Testis (tissue), 3 donors: ENCODE results near the gene TPCN2. TPM values are rescaled to one million over a fixed set of nuclear protein-coding genes. Genes with fewer than 3 reads are reported as not detected.
"Not testable (repeated sequence)": the region's sequence is repeated elsewhere in the genome, so short reads cannot be mapped to it uniquely, and the experiment has no call there.

ENCODE experiments used
- DNase-seq: peaks from one replicate; pipeline ENCODE4 v3.0.0-alpha.2; 2019
- H3K27ac ChIP-seq, 2 donors: fragments of 200-600 bp; sonication (generic); one replicate each; pipeline ENCODE4 v1.5.1; 2019
- H3K27me3 ChIP-seq: fragments of 200-600 bp; sonication (generic); one replicate; pipeline ENCODE4 v1.5.1; 2019
- H3K36me3 ChIP-seq: fragments of 200-600 bp; sonication (generic); one replicate; pipeline ENCODE4 v1.5.1; 2017; ENCODE audit warnings: low read depth; ENCODE audit errors: missing control alignments
- H3K4me1 ChIP-seq: fragments of 200-600 bp; sonication (generic); one replicate; pipeline ENCODE4 v1.5.1; 2019
- H3K4me3 ChIP-seq, 2 donors: fragments of 200-600 bp; sonication (generic); one replicate each; pipeline ENCODE4 v1.5.1; 2017 to 2019
- H3K9me3 ChIP-seq: fragments of 200-600 bp; sonication (generic); one replicate; pipeline ENCODE4 v1.5.1; 2017
- POLR2A ChIP-seq: fragments of 450-650 bp; IDR thresholded peaks from one replicate; pipeline ENCODE4 v1.6.1; 2017; ENCODE audit warnings: antibody characterized with exemption, mild to moderate bottlenecking, moderate library complexity
- WGBS, 2 donors: methylation state at CpG; one replicate each; pipeline ENCODE4 v1.1.5; 2018; 5-methylcytosine and 5-hydroxymethylcytosine counted together
- intact Hi-C: fragments of 100-400 bp; cut with DNase I; formaldehyde crosslinking; loops from one replicate; pipeline ENCODE4 v1.15.1; 2023; ENCODE audit warnings: low total_unique reads
- polyA plus RNA-seq: library from polyadenylated mRNA; stranded (reverse); fragments of 350-450 nt; fragmentation: Illumina TruSeq; extraction: RNeasy Lipid Tissue Mini Kit (QIAGEN cat#74804); gene quantifications from one replicate; pipeline ENCODE4 v1.2.3, GENCODE V29; 2014; ENCODE audit warnings: low read depth, low replicate concordance; ENCODE audit not compliant: insufficient read depth
- total RNA-seq, 2 donors: library from RNA; depleted of rRNA; stranded (reverse); fragments of >200 nt; gene quantifications; one replicate each; pipeline ENCODE4 v1.2.3, GENCODE V29; 2016
- TF ChIP-seq, protein P1 (sequence below), 3 experiments: fragments of 450-650 bp in 2 of 3; fragments of 200-600 bp in 1 of 3; sonication (generic) in 1 of 3; IDR thresholded peaks; one replicate each; pipeline ENCODE4 v1.5.1; 2016 to 2019; ENCODE audit warnings: antibody characterized with exemption in 3 of 3, mild to moderate bottlenecking in 2 of 3, moderate library complexity in 1 of 3

TPCN2 gene
- total and polyA plus RNA-seq, 3 donors from 2014 or later = 12.9 to 32.5 (median 28.4) TPM

DNA sequence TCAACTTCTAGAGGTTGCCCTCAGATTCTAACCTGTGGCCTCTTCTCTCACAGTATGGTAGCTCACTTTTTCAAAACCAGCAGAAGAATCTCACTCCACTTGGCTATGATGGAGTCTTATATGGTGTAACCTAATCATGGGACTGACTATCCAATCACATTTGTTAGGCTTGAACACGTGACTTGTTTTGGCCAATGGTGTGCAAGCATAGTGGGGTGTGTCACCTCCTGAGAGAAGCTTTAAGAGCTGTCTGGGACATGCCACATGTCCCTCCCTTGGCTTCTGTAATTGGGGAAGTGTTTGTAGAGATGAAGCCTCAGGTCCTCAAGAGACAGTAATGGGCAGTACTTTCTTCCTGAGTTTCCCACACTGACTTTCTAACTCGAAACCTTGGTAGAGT is 94.2 kb downstream of the TPCN2 start:
- H3K36me3 ChIP-seq = no peaks in the 10 kb centered on the region
- no peaks in the 10 kb centered on the region for H3K27me3 ChIP-seq
- DNase-seq = no peak
- no peak for TF ChIP-seq POLR2A
- TF ChIP-seq, protein P1, sequence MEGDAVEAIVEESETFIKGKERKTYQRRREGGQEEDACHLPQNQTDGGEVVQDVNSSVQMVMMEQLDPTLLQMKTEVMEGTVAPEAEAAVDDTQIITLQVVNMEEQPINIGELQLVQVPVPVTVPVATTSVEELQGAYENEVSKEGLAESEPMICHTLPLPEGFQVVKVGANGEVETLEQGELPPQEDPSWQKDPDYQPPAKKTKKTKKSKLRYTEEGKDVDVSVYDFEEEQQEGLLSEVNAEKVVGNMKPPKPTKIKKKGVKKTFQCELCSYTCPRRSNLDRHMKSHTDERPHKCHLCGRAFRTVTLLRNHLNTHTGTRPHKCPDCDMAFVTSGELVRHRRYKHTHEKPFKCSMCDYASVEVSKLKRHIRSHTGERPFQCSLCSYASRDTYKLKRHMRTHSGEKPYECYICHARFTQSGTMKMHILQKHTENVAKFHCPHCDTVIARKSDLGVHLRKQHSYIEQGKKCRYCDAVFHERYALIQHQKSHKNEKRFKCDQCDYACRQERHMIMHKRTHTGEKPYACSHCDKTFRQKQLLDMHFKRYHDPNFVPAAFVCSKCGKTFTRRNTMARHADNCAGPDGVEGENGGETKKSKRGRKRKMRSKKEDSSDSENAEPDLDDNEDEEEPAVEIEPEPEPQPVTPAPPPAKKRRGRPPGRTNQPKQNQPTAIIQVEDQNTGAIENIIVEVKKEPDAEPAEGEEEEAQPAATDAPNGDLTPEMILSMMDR (IDR thresholded peaks at IDR 0.05) = no peak
- no peak overlapping the region for H3K4me3 ChIP-seq
- H3K4me1 ChIP-seq = no peaks in the 10 kb centered on the region
- no peak overlapping the region for H3K27ac ChIP-seq
- intact Hi-C loops = no loop called here
- 93 to 96% methylated on average over 2 of the region's 2 CpGs for WGBS, 2 donors
- no peaks in the 10 kb centered on the region for H3K9me3 ChIP-seq

DNA sequence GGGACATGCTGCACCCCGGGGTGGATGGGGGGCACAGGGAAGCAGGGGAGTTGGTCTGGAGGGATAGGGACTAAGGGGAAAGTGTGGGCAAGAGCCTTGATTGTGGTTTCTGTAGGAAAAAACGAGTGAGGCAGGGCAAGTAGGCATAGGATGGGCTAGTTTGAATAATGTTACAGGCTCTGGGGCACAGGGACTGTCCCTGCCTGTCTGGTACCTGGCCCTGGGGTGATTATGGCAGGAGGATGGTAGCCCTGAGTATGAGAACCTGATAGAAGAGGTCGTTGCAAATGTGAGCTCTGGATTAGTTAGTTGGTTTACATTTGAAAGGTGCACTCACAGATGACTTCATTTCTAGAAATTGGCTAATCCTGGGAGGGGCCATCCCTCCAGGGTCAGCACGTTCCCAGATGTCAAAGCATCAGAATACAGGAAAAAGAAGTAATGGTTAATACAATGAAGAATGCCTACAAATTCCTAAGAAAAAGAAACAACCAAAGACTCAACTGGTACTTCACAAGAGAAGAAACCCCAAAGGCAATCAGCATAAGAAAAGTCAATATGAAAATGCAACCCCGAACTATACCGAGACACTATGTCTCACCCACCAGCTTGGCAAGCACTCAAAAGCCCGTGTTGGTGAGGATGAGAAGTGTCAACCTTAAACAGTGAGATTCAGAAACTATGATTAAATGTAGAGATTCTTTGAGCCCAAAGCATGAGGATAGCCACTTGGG is 95.8 kb downstream of the TPCN2 start:
- WGBS, 2 donors = 75 to 85% methylated on average over 7 of the region's 7 CpGs
- Histone ChIP-seq H3K9me3 (no peaks in the 10 kb centered on the region), H3K4me1 (no peaks in the 10 kb centered on the region), H3K36me3 (no peaks in the 10 kb centered on the region), H3K27ac (no peak overlapping the region), H3K27me3 (no peaks in the 10 kb centered on the region), H3K4me3 (no peak overlapping the region)
- intact Hi-C loops = no loop called here
- no peak for TF ChIP-seq POLR2A
- TF ChIP-seq, protein P1 (IDR thresholded peaks at IDR 0.05) = no peak
- DNase-seq = no peak

DNA sequence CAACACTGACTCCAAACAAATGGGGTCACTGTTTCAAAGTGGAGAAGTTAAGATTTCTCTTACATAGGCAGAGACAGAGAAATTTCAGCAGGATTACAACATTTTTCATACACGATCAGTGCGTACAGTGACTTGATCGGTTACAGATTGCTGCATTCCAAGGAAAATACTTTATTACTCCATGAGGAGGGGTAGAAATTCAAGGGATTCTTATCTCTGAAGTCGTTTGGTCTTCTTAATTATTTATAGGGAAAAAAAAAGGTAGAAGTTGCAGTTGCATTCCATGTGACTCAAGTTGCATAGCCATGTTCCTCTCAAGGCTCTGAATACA is 96.3 kb downstream of the TPCN2 start:
- Histone ChIP-seq H3K4me3 (no peak overlapping the region), H3K4me1 (no peaks in the 10 kb centered on the region), H3K9me3 (no peaks in the 10 kb centered on the region), H3K27ac (no peak overlapping the region), H3K27me3 (no peaks in the 10 kb centered on the region), H3K36me3 (no peaks in the 10 kb centered on the region)
- DNase-seq = no peak
- intact Hi-C loops = no loop called here
- WGBS, 2 donors = 75 to 79% methylated on average over 4 of the region's 4 CpGs
- no peak for TF ChIP-seq POLR2A
- TF ChIP-seq, protein P1 (IDR thresholded peaks at IDR 0.05) = no peak

- Histone ChIP-seq H3K36me3 (no peaks in the 10 kb centered on the region), H3K9me3 (no peaks in the 10 kb centered on the region), H3K4me3 (no peak overlapping the region), H3K27me3 (no peaks in the 10 kb centered on the region), H3K4me1 (no peaks in the 10 kb centered on the region), H3K27ac (no peak overlapping the region)
- intact Hi-C loops = no loop called here
- TF ChIP-seq, protein P1 (IDR thresholded peaks at IDR 0.05) = no peak
- TF ChIP-seq POLR2A = no peak
- WGBS, 2 donors = 92 to 96% methylated on average over 12 to 13 of the region's 13 CpGs
- no peak for DNase-seq
Observed at GRCh38 chr11:69148377-69148762, 99.6 kb downstream of the TPCN2 start.

DNA sequence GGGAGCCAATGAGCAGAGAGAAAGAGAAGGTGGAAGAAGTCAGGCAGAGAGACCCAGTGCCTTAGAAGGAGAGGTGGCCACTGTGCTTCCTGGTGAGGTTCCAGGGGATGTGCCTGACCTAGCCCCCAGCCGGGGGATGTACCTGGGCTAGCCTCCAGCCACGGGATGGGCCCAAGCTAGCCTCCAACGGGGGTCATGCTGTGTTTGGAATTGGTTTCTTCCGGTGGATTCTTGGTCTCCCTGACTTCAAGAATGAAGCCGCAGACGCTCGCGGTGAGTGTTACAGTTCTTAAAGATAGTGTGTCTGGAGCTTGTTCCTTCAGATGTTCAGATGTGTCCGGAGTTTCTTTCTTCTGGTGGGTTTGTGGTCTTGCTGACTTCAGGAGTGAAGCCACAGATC is 100.1 kb downstream of the TPCN2 start:
- Histone ChIP-seq H3K4me1 (no peaks in the 10 kb centered on the region), H3K4me3 (no peak overlapping the region), H3K9me3 (no peaks in the 10 kb centered on the region), H3K27ac (no peak overlapping the region), H3K27me3 (no peaks in the 10 kb centered on the region), H3K36me3 (no peaks in the 10 kb centered on the region)
- no peak for TF ChIP-seq POLR2A
- TF ChIP-seq, protein P1 (IDR thresholded peaks at IDR 0.05) = no peak
- no peak for DNase-seq
- 75 to 88% methylated on average over 6 to 9 of the region's 9 CpGs for WGBS, 2 donors
- intact Hi-C loops = no loop called here

DNA sequence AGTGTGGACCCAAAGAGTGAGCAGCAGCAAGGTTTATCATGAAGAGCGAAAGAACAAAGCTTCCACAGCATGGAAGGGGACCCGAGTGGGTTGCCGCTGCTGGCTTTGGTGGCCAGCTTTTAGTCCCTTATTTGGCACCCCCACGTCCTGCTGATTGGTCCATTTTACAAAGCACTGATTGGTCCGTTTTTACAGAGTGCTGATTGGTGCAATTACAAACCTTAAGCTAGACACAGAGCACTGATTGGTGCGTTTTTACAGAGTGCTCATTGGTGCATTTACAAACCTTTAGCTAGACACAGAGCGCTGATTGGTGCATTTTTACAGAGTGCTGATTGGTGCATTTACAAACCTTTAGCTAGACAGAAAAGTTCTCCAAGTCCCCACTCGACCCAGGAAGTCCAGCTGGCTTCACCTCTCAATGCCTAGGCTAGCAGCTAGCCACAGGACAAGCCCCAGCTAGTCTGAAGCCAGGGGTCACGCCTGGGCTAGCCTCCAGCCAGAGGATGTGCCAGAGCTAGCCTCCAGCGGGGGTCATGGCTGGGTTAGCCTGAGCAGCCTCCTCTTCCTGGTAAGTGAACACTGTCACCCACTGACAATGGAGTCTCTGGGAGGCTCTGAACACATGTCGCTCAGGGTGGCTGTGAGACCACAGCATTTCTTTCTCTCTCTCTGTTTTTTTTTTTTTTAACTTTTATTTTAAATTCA is 100.8 kb downstream of the TPCN2 start:
- H3K27me3 ChIP-seq, H3K27ac ChIP-seq, H3K36me3 ChIP-seq, H3K4me1 ChIP-seq, intact Hi-C loops, DNase-seq, H3K9me3 ChIP-seq, H3K4me3 ChIP-seq: not testable (repeated sequence)
- 87 to 88% methylated on average over 9 to 11 of the region's 11 CpGs for WGBS, 2 donors
